Keratinocyte (primary cell): ENCODE results near the gene ERCC1.

Experiments
- CTCF ChIP-seq, 3 experiments: IDR thresholded peaks in 1 of 3; conservative IDR thresholded peaks in 1 of 3; optimal IDR thresholded peaks in 1 of 3; 2 replicates in 2 of 3; 3 replicates in 1 of 3; pipeline versions ENCODE3 to v1.5.1; 2011; ENCODE audit warnings: low read length in 3 of 3, mild to moderate bottlenecking in 3 of 3, moderate library complexity in 2 of 3, control low read depth in 1 of 3, inconsistent platforms in 1 of 3; ENCODE audit not compliant: insufficient read depth in 2 of 3; ENCODE audit errors: extremely low read depth in 1 of 3
- EZH2 ChIP-seq: IDR thresholded peaks from one replicate; pipeline ENCODE4 v1.6.1; 2012; ENCODE audit warnings: inconsistent platforms, mild to moderate bottlenecking, low read length, moderate library complexity

DNA sequence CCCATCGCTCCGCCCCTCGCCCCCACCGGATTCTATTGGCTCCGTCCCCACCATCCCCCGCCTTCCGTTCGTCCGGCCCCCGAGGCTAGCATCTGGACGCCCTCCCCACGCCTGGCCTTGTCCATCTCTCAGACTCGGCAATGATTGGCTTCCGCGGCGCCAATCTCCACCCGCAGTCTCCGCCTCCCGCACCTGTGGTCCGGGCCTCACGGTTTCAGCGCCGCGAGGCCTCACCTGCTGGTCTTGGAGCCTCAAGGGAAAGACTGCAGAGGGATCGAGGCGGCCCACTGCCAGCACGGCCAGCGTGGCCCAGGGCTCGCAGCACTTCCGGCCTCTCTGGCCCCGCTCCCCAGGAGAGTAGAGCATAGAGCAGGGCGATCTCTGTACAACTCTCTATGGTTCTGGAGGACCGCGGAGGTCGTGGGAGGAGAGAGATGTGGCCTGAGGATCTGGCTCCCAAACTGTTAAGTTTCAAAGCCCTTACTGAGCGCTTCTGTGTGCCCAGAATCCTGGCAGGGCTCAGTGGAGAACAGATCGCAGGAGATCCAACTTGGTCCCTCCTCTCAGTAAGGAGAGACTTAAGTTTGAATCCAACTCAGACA, at the start of gene ERCC1:
- TF ChIP-seq CTCF (optimal IDR thresholded peaks at IDR 0.05 in 1 of 3, IDR thresholded peaks at IDR 0.05 in 1 of 3, conservative IDR thresholded peaks at IDR 0.05 in 1 of 3; ENCODE audit: extremely low read depth in 1 of 3, insufficient read depth in 2 of 3, low read length in 3 of 3), result no peak
- TF ChIP-seq EZH2, result no peak
